OCI-LY3 (cell line): Measurements from ENCODE around the gene KRTDAP.

Experiments
- H2AFZ ChIP-seq: fragments of 200-600, 300-600 bp; shearing (Covaris generic); 2 replicates; pipeline ENCODE4 v1.6.0; 2014; ENCODE audit warnings: antibody characterized with exemption, low read depth, low read length
- H3K27ac ChIP-seq: fragments of 200-600, 300-600 bp; sonication (generic); 2 replicates; pipeline ENCODE4 v1.5.1; 2014; ENCODE audit warnings: mild to moderate bottlenecking, low read length, moderate library complexity, mixed read lengths
- H3K27me3 ChIP-seq: fragments of 200-600, 300-600 bp; sonication (generic); 2 replicates; pipeline ENCODE4 v1.6.1; 2014; ENCODE audit warnings: low read depth, low read length, mixed read lengths
- H3K36me3 ChIP-seq: fragments of 200-600, 300-600 bp; sonication (generic); replicated peaks from 2 replicates; pipeline ENCODE3; 2014; ENCODE audit warnings: low read depth, low read length, mixed read lengths
- H3K4me1 ChIP-seq: fragments of 300-600, 200-600 bp; sonication (generic); 2 replicates; pipeline ENCODE4 v1.6.1; 2014; ENCODE audit warnings: low read length, mixed read lengths
- H3K4me2 ChIP-seq: fragments of 200-600, 300-600 bp; sonication (generic); 2 replicates; pipeline ENCODE4 v1.6.1; 2014; ENCODE audit warnings: low read length, mixed read lengths
- H3K4me3 ChIP-seq: fragments of 300-600, 200-600 bp; sonication (generic); 2 replicates; pipeline ENCODE4 v1.5.1; 2014; ENCODE audit warnings: antibody characterized with exemption, mild to moderate bottlenecking, low read length, moderate library complexity
- H3K79me2 ChIP-seq: fragments of 300-600, 200-600 bp; shearing (Covaris generic); 2 replicates; pipeline ENCODE4 v1.6.1; 2014; ENCODE audit warnings: mild to moderate bottlenecking, low read length, mixed read lengths
- H3K9ac ChIP-seq: fragments of 300-600, 200-600 bp; shearing (Covaris generic); 2 replicates; pipeline ENCODE4 v1.6.0; 2014; ENCODE audit warnings: mild to moderate bottlenecking, low read length, moderate library complexity
- H3K9me3 ChIP-seq: fragments of 200-600, 300-600 bp; shearing (Covaris generic); 2 replicates; pipeline ENCODE4 v1.6.1; 2014; ENCODE audit warnings: low read length, mixed read lengths; ENCODE audit not compliant: insufficient read depth
- H4K20me1 ChIP-seq: fragments of 200-600, 300-600 bp; sonication (generic); 2 replicates; pipeline ENCODE4 v1.6.1; 2016; ENCODE audit warnings: low read length, mixed read lengths; ENCODE audit not compliant: insufficient read depth
- EZH2phosphoT487 ChIP-seq: fragments of 200-600 bp; shearing (Covaris generic); IDR thresholded peaks from 2 replicates; pipeline ENCODE4 v1.6.1; 2018; ENCODE audit warnings: antibody characterized with exemption, mixed run types, low read depth
- TF ChIP-seq, protein P1 (sequence below): fragments of 200-600, 300-600 bp; sonication (generic); IDR thresholded peaks from 2 replicates; pipeline ENCODE4 v1.5.1; 2014; ENCODE audit warnings: antibody characterized with exemption, low read length, low read depth

KRTDAP gene

DNA sequence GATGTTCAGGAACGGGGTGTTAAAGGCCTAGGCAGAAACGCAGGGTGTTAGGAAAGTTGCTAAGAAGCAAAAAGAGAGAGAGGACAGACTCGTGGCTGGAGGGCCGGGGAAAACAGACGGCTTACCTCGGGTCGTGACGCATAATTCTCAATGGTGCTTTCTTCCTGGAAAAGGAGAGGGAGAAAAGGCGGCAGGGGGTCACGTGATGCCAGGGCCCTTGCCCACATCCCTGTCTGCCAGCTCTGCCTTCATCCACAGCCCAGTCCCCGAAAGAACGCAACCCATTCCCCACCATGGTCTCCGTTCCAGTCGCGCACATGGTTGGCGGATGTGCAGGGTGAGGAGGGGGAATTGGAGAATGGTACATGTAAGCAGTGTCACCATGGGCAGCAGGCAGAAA is 1.6 kb downstream of the KRTDAP start:
- Histone ChIP-seq H3K4me2 (no peak overlapping the region), H3K9me3 (no peaks in the 10 kb centered on the region), H3K27ac (no peak overlapping the region), H3K9ac (no peak overlapping the region), H3K36me3 (no peaks in the 10 kb centered on the region), H2AFZ (no peak overlapping the region), H4K20me1 (no peaks in the 10 kb centered on the region), H3K79me2 (no peaks in the 10 kb centered on the region), H3K4me3 (no peak overlapping the region), H3K27me3 (peaks cover 69% of the 10 kb centered on the region), H3K4me1 (peaks cover 12% of the 10 kb centered on the region)
- TF ChIP-seq, protein P1, sequence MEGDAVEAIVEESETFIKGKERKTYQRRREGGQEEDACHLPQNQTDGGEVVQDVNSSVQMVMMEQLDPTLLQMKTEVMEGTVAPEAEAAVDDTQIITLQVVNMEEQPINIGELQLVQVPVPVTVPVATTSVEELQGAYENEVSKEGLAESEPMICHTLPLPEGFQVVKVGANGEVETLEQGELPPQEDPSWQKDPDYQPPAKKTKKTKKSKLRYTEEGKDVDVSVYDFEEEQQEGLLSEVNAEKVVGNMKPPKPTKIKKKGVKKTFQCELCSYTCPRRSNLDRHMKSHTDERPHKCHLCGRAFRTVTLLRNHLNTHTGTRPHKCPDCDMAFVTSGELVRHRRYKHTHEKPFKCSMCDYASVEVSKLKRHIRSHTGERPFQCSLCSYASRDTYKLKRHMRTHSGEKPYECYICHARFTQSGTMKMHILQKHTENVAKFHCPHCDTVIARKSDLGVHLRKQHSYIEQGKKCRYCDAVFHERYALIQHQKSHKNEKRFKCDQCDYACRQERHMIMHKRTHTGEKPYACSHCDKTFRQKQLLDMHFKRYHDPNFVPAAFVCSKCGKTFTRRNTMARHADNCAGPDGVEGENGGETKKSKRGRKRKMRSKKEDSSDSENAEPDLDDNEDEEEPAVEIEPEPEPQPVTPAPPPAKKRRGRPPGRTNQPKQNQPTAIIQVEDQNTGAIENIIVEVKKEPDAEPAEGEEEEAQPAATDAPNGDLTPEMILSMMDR = no peak
- TF ChIP-seq EZH2phosphoT487 = no peak

DNA sequence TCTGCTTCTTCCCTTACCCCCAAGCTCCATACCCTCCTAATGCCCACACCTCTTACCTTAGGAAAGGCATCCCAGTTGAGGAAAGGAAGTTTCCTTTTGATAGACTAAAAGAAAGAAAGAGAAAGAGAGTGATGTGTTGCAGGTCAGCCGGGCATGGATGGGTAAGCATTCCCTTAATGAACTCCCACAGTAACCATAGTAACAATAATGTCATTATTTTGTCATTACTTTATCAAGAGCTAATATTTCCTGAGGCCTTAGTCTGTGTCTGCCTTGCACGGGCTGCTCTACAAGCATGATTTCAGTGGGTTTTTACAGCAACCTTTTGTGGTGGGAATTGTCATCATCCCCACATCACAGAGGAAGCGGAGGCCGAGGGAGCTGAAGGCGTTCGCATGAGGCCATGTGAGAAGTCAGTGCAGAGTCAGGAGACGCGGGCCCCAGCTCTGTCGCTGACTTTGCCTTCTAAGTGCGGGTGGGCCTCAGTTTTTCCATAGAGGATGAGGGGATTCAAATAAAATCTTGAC is 2.5 kb downstream of the KRTDAP start:
- TF ChIP-seq EZH2phosphoT487 = no peak
- TF ChIP-seq, protein P1 = no peak
- no peaks in the 10 kb centered on the region for H3K9me3 ChIP-seq
- H3K27me3 ChIP-seq = peaks cover 65% of the 10 kb centered on the region
- H3K4me1 ChIP-seq = peaks cover 12% of the 10 kb centered on the region
- H2AFZ ChIP-seq = no peak overlapping the region
- no peaks in the 10 kb centered on the region for H4K20me1 ChIP-seq
- no peaks in the 10 kb centered on the region for H3K79me2 ChIP-seq
- no peaks in the 10 kb centered on the region for H3K36me3 ChIP-seq
- no peak overlapping the region for H3K4me2 ChIP-seq
- no peak overlapping the region for H3K4me3 ChIP-seq
- H3K9ac ChIP-seq = no peak overlapping the region
- H3K27ac ChIP-seq = no peak overlapping the region

DNA sequence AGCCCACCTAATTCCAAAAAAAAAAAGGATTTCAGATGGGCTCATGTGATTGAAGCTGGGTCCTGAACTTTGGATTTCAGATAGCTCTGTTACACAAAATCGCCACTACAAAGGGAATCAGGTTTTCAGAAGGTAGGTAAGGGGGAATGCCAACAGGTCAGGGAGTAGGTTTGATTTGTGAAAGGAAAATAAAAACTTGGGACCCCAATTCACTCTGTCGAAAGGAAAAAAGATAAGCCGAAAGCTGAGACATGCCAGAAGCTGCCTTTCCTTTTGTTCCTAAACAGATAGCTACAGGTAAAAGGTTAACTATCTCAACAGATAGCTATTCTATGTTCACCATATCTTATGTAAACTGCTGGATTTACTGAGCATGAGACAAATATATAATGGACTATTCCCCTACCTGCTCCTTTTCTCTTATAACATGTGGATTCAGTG is 4.0 kb downstream of the KRTDAP start:
- H3K4me3 ChIP-seq = no peak overlapping the region
- no peaks in the 10 kb centered on the region for H3K36me3 ChIP-seq
- H2AFZ ChIP-seq = no peak overlapping the region
- no peak for TF ChIP-seq EZH2phosphoT487
- TF ChIP-seq, protein P1 = no peak
- no peak overlapping the region for H3K4me2 ChIP-seq
- H3K27me3 ChIP-seq = peaks cover 52% of the 10 kb centered on the region
- no peak overlapping the region for H3K27ac ChIP-seq
- H3K9me3 ChIP-seq = no peaks in the 10 kb centered on the region
- H3K4me1 ChIP-seq = peaks cover 12% of the 10 kb centered on the region
- no peaks in the 10 kb centered on the region for H4K20me1 ChIP-seq
- H3K9ac ChIP-seq = no peak overlapping the region
- H3K79me2 ChIP-seq = no peaks in the 10 kb centered on the region

DNA sequence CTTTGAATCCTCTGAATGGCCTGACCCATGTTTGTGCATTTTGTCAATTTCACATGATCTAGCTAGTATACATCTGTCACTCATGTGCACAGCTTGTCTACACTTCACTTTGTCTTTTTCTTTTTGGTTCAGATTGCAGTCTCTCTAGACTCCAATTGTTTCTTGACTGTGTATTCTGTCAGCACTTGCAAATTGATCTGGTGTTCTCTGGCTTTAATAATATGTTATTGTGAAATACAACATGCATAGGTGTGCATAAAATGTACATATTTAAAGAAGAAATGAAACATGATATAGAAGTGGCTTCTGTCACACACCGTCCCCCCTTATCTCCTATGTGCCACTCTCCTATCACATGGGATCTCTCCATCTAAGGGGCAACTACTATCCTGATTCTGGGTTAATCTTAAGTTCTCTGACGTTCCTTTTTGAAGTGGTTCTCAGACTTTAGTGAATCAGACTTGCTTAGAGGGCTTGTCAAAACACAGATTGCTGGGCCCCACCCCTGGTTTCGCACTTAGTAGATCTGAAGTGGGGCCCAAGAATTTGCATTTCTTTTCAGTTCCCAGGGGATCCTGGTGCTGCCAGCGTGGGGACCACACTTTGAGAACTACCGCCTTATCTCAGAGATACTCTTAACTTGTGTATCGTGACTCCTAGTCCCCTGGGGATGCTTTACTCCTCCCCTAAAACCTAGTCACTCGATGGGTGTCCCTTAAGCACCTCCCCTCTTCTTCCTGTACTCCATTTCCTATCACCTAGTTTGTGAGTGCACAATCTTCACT is 5.8 kb downstream of the KRTDAP start:
- Histone ChIP-seq H2AFZ (peak overlapping the region; percentile 78), H3K4me3 (peak overlapping the region; percentile 43), H3K79me2 (no peaks in the 10 kb centered on the region), H3K27me3 (peaks cover 44% of the 10 kb centered on the region), H3K9me3 (no peaks in the 10 kb centered on the region), H3K4me1 (peaks cover 12% of the 10 kb centered on the region), H3K27ac (no peak overlapping the region), H3K36me3 (no peaks in the 10 kb centered on the region), H3K9ac (no peak overlapping the region), H3K4me2 (peak overlapping the region; percentile 64), H4K20me1 (no peaks in the 10 kb centered on the region)
- TF ChIP-seq, protein P1 = no peak
- TF ChIP-seq EZH2phosphoT487 = no peak
